T-helper 2 cell treated with Interferon-gamma antibody and Interleukin-4, amounts not matched to agents 5 μg/mL and 100 μg/mL, for 36 hours (primary cell): ENCODE data around the gene UGT3A1.
"Not testable (repeated sequence)": the region's sequence is repeated elsewhere in the genome, so short reads cannot be mapped to it uniquely, and the experiment has no call there.

Experiments used
- DNase-seq: peaks from one replicate; pipeline ENCODE4 v3.0.0; 2021; ENCODE audit warnings: low spot score
- H3K27ac Mint-ChIP-seq: one replicate; pipeline ENCODE4 v1.8.0; 2021; ENCODE audit warnings: mild to moderate bottlenecking, mixed read lengths
- H3K27me3 Mint-ChIP-seq: one replicate; pipeline ENCODE4 v1.8.0; 2021; ENCODE audit warnings: low read depth, mixed read lengths
- H3K36me3 Mint-ChIP-seq: one replicate; pipeline ENCODE4 v1.8.0; 2021; ENCODE audit warnings: low read depth, mixed read lengths
- H3K4me1 Mint-ChIP-seq: one replicate; pipeline ENCODE4 v1.8.0; 2021; ENCODE audit warnings: low read depth, mixed read lengths
- H3K4me3 Mint-ChIP-seq: one replicate; pipeline ENCODE4 v1.8.0; 2022; ENCODE audit warnings: mild to moderate bottlenecking, moderate library complexity, mixed read lengths
- H3K9me3 Mint-ChIP-seq: one replicate; pipeline ENCODE4 v1.8.0; 2021; ENCODE audit warnings: mixed read lengths

The UGT3A1 gene

DNA sequence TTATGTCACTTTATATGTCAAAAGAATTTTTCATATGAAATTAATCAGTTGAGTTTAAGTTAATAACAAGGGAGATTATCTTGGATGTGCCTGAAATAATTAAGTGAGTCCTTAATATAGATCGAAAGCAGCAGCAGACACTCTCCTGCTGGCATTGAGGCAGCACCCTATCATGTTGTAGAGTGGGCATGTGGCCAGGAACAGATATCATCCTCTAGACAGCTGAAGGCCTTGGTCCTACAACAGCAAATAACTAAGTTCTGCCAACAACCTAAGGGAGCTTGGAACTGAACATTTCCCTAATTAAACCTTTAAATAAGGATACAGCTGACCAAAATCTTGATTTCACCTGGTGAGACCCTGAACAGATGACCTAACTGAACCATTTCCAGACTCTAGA, 25.8 kb upstream of the UGT3A1 start:
- no peak overlapping the region for H3K27ac Mint-ChIP-seq
- H3K36me3 Mint-ChIP-seq = no peaks in the 10 kb centered on the region
- peaks cover 18% of the 10 kb centered on the region for H3K9me3 Mint-ChIP-seq
- H3K4me3 Mint-ChIP-seq = no peak overlapping the region
- DNase-seq = no peak
- H3K4me1 Mint-ChIP-seq = no peaks in the 10 kb centered on the region
- H3K27me3 Mint-ChIP-seq = no peaks in the 10 kb centered on the region

DNA sequence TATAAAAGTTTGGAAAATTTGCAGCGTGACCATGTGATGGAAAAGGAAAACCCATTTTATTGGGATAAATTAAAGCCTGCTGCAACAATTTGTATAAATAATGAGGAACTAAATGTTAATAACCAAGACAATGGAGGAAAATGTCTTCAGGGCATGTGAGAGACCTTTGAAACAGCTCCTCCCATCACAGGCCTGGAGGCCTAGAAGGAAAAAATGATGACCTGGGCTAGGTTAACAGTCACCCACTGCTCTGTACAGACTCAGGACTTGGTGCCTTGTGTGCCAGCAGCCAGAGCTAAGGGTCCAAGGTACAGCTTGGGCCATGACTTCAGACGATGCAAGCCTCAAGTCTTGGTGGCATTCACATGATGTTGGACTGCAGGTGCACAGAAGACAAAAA, 22.0 kb upstream of the UGT3A1 start:
- peaks cover 36% of the 10 kb centered on the region for H3K9me3 Mint-ChIP-seq
- no peak for DNase-seq

DNA sequence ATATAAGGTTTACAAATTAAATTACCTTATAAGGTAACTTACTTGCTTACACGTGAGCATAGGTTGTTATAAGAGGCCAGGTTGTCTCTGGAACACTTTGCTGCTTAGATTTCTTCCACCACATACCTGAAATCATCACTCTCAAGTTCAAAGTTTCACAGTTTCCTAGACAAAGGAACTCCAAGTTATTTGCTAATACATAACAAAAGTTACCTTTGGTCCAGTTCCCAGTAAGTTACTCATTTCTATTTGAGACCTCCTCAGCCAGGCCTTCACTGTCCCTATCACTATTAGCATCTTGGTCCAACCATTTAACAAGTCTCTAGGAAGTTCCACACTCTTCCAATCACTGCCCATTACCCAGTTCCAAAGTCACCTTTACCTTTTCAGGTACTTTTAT, 18.5 kb upstream of the UGT3A1 start:
- Mint-ChIP-seq H3K27me3 (no peaks in the 10 kb centered on the region), H3K36me3 (no peaks in the 10 kb centered on the region), H3K4me1 (no peaks in the 10 kb centered on the region), H3K27ac (no peak overlapping the region), H3K4me3 (no peak overlapping the region), H3K9me3 (peaks cover 32% of the 10 kb centered on the region)
- DNase-seq = no peak

More for the DNA sequence above, 22.0 kb upstream of the UGT3A1 start:
- Mint-ChIP-seq H3K36me3 (no peaks in the 10 kb centered on the region), H3K27me3 (no peaks in the 10 kb centered on the region), H3K4me1 (no peaks in the 10 kb centered on the region), H3K4me3 (no peak overlapping the region), H3K27ac (no peak overlapping the region)

DNA sequence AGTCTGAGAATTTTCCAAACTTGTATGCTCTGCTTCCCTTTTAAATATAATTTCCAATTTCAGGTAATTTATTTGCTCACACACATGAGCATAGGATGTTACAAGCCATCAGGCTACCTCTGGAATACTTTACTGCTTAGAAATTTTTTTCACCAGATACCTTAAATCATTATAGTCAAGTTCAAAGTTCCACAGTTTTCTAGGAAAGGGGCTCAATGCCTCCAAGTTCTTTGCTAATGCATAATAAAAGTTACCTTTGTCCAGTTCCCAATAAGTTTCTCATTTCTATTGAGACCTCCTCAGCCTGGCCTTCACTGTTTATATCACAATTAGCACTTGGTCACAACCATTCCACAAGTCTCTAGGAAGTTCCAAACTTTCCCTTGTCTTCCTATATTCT, 16.2 kb upstream of the UGT3A1 start:
- H3K9me3 Mint-ChIP-seq = peaks cover 18% of the 10 kb centered on the region
- no peaks in the 10 kb centered on the region for H3K4me1 Mint-ChIP-seq
- H3K27me3 Mint-ChIP-seq = no peaks in the 10 kb centered on the region
- no peaks in the 10 kb centered on the region for H3K36me3 Mint-ChIP-seq
- DNase-seq = no peak
- no peak overlapping the region for H3K27ac Mint-ChIP-seq
- H3K4me3 Mint-ChIP-seq = no peak overlapping the region

DNA sequence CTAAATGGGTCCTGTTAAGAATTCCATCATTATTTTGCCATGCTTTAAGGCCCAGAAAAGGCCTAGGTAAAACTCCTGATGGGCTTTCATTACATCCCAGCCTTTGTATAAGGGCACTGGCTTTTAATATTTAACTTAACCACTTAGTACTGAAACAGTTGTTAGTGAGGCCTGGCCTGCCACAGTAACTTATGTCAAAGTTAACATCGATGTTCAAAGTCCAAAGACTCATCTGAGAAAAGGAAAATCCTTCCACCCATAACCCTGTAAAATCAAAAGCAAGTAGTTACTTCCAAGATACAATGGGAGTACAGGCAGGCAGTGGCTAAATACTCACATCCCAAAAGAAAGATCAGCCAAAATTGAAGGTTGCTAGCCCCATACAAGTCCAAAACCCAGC, 15.0 kb upstream of the UGT3A1 start:
- no peak overlapping the region for H3K4me3 Mint-ChIP-seq
- DNase-seq = no peak
- H3K27me3 Mint-ChIP-seq = no peaks in the 10 kb centered on the region
- H3K9me3 Mint-ChIP-seq = peaks cover 18% of the 10 kb centered on the region
- H3K27ac Mint-ChIP-seq = no peak overlapping the region
- H3K36me3 Mint-ChIP-seq = no peaks in the 10 kb centered on the region
- H3K4me1 Mint-ChIP-seq = no peaks in the 10 kb centered on the region

DNA sequence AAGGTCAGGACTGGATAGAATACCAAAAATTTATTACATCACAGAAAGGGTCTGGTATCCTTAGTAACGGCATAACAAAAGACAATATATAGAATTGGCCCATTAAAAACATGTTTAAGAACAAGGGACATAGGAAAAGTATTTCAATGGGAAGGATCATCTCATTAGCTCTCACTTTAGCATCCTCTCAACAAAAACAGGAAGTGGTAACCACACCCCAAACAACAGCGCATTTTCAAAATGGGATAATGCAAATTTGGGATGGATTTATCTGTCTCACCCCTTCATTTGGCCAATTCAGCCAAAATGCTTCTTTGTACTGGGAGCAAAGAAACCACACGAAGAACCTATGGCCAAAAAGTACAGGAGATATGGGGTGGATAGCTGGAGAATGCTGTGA, 9.8 kb upstream of the UGT3A1 start:
- Mint-ChIP-seq H3K4me3 (no peak overlapping the region), H3K36me3 (no peaks in the 10 kb centered on the region), H3K4me1 (no peaks in the 10 kb centered on the region), H3K27ac (no peak overlapping the region), H3K9me3 (no peaks in the 10 kb centered on the region), H3K27me3 (no peaks in the 10 kb centered on the region)
- DNase-seq = no peak

DNA sequence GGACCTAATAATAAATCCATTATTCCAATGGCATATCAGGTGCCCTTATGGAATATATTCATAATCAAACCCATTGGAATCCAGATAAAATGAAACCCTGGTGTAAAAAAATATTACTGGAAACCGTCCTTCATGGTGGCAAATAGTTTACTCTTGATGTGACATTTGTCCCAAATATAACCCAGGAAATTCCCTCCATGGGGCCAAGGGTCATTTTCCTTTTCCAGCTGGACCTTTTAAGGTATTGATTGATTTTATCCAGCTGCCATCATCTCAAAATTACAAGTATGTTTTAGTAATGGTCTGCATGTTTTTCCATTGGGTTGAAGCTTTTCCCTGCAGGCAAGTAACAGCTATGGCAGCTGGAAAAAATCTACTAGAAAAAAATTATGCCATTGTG, 8.4 kb upstream of the UGT3A1 start:
- DNase-seq = no peak
- Mint-ChIP-seq H3K4me3 (no peak overlapping the region), H3K9me3 (no peaks in the 10 kb centered on the region), H3K27ac (no peak overlapping the region), H3K4me1 (no peaks in the 10 kb centered on the region), H3K36me3 (no peaks in the 10 kb centered on the region), H3K27me3 (no peaks in the 10 kb centered on the region)

DNA sequence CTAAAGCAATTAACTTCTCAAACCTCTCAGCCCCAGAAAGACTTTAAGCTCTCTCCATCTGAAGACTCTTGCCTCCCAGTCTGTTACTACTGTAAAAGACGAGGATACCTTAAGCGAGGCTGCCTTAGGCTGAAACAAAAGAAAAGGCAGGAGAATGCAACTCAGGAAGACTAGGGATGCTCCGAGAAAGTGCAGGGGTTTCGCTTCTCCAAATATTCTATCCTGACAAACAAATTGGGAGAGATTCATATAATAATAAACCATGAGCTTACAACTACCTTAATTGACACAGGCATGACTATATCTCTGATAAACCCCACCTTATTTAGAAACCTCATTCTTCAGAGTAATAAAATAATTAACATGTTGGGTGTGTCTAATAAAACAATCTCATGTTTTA, 4.9 kb upstream of the UGT3A1 start:
- H3K27me3 Mint-ChIP-seq = no peaks in the 10 kb centered on the region
- H3K36me3 Mint-ChIP-seq = no peaks in the 10 kb centered on the region
- no peaks in the 10 kb centered on the region for H3K4me1 Mint-ChIP-seq
- H3K27ac Mint-ChIP-seq = no peak overlapping the region
- no peak overlapping the region for H3K4me3 Mint-ChIP-seq
- no peak for DNase-seq
- no peaks in the 10 kb centered on the region for H3K9me3 Mint-ChIP-seq

DNA sequence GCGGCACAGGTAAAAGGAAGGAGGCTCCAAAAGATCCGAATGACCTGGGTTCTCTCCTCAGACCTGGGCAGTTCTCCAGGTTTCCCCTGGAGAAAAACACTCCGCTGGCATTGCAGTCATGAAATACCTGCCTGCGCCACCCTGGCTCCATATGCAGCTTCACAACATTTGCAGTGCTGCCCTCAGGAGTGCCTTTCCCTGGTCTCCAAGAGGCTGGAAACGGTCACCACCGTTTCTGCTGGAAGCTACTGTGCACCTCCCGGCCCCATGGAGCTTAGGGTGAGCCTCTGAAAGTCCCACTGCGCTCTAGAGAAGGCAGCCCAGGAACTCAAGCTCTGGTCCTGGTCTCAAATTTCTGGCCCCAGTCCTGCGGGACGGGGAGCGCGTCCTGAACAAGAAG, 670 bp downstream of the UGT3A1 start:
- no peak for DNase-seq
- Mint-ChIP-seq H3K27me3 (no peaks in the 10 kb centered on the region), H3K4me1 (no peaks in the 10 kb centered on the region), H3K36me3 (no peaks in the 10 kb centered on the region), H3K4me3 (no peak overlapping the region), H3K27ac (no peak overlapping the region), H3K9me3 (no peaks in the 10 kb centered on the region)

DNA sequence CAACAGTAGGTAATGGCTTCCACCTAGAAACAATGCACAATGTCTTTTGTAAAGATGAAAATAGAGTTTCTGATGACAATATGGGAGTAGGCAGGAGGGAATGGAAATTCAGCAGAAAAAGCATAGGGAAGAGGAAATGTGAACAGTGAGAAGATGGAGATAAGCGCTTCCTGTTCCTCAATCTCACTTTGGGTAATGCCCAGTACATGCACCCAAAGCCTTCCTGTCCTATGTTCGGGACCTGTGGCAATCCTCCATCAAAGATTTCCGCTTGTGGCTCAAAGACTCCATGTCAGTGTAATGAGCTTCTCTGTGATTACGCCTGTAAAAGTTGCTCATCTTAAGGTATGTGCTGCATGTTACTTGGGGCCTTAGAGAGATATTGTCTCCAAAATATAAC, 2.7 kb downstream of the UGT3A1 start:
- H3K36me3 Mint-ChIP-seq = no peaks in the 10 kb centered on the region
- DNase-seq = no peak
- H3K9me3 Mint-ChIP-seq = no peaks in the 10 kb centered on the region
- H3K27me3 Mint-ChIP-seq = no peaks in the 10 kb centered on the region
- no peak overlapping the region for H3K27ac Mint-ChIP-seq
- H3K4me1 Mint-ChIP-seq = no peaks in the 10 kb centered on the region
- H3K4me3 Mint-ChIP-seq = no peak overlapping the region

DNA sequence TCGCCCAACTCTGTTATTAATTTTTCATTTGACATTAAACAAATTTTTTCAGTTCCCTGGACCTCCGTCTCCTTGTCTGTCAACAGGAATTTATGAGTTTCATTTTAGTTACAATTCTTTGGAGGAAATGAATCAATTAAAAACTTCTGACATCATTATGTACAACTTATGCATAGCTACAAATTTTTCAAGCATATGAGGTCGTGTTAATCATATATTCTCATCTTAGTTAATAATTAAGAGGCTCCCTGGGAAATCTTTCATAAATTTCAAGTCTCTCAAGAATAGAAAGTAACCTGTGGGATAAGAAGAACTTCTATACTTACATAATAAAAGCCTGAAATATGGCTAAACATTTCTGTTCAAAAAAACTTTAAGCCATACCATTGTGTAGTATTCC, 3.4 kb downstream of the UGT3A1 start:
- Mint-ChIP-seq H3K36me3 (no peaks in the 10 kb centered on the region), H3K4me3 (no peak overlapping the region)

DNA sequence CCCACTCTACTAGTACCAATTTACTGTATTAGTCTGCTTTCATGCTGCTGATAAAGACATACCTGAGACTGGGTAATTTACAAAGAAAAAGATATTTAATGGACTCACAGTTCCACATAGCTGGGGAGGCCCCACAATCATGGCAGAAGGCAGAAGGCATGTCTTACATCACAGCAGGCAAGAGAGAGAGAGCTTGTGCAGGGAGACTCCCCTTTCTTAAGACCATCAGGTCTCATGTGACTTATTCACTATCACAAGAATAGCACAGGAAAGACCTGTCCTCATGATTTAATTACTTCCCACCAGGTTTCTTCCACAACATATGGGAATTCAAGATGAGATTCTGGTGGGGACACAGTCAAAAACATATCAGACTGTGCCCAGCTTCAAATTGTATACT, 11.5 kb downstream of the UGT3A1 start:
- no peak for DNase-seq
- Mint-ChIP-seq H3K4me3 (no peak overlapping the region), H3K9me3 (peaks cover 11% of the 10 kb centered on the region), H3K27me3 (peaks cover under 1% of the 10 kb centered on the region), H3K27ac (no peak overlapping the region), H3K36me3 (no peaks in the 10 kb centered on the region), H3K4me1 (no peaks in the 10 kb centered on the region)

More for the DNA sequence above, 3.4 kb downstream of the UGT3A1 start:
- no peaks in the 10 kb centered on the region for H3K27me3 Mint-ChIP-seq
- H3K4me1 Mint-ChIP-seq = no peaks in the 10 kb centered on the region
- H3K9me3 Mint-ChIP-seq = peaks cover 1% of the 10 kb centered on the region
- no peak overlapping the region for H3K27ac Mint-ChIP-seq
- no peak for DNase-seq

DNA sequence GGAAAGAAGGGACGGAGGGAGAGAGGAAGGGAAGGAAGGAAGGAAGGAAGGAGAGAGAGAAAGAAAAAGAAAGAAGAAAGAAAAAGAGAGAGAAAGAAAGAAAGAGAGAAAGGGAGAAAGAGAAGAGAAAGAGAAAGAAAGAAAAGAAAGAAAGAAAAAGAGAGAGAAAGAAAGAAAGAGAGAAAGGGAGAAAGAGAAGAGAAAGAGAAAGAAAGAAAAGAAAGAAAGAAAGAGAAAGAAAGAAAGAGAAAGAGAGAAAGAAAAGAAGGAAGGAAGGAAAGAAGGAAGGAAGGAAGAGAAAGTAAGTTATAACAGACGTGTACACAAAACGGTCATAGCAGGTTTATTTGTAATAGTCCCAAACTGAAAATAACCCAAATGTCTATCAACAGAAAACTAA, 14.3 kb downstream of the UGT3A1 start:
- not testable (repeated sequence) for H3K4me3 Mint-ChIP-seq, DNase-seq, H3K27ac Mint-ChIP-seq, H3K36me3 Mint-ChIP-seq, H3K27me3 Mint-ChIP-seq, H3K9me3 Mint-ChIP-seq, H3K4me1 Mint-ChIP-seq

DNA sequence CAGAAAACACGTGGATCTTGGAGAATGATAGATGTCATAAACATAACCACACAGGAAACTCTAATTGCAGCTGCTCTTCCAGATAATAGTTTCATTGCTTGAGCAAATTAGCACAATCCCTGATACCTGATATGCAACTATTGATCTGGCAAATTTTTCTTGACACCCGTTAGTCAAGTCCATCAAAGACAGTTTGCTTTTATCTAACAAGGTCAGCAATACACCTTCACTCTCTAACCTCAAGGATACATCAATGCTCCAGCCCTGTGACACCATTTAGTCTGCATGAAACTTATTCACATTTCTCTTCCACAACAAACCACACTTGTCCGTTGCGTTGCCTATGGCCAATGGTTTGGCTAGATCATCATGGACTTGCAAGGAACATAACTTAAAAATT, 16.6 kb downstream of the UGT3A1 start:
- H3K9me3 Mint-ChIP-seq = no peaks in the 10 kb centered on the region
- no peaks in the 10 kb centered on the region for H3K4me1 Mint-ChIP-seq
- H3K4me3 Mint-ChIP-seq = no peak overlapping the region
- no peak overlapping the region for H3K27ac Mint-ChIP-seq
- H3K27me3 Mint-ChIP-seq = peaks cover 6% of the 10 kb centered on the region
- no peaks in the 10 kb centered on the region for H3K36me3 Mint-ChIP-seq
- no peak for DNase-seq

DNA sequence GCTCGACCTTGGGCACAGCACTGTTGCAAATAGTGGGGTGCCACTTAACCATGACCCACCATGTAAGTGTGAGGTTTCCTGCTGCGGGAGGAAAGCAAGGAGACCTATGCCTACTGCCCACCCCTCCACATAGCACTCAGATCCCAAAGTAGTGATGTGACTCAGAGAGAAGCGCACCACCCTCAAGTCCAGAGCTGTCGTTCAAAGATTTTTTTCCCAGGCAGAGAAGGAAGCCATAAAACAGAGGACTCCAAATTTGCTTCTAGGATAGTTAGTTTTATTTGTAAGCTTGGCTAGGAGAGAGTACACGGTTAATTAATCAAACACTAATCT, 19.3 kb downstream of the UGT3A1 start:
- no peaks in the 10 kb centered on the region for H3K4me1 Mint-ChIP-seq
- H3K36me3 Mint-ChIP-seq = no peaks in the 10 kb centered on the region
- peaks cover 6% of the 10 kb centered on the region for H3K27me3 Mint-ChIP-seq
- H3K9me3 Mint-ChIP-seq = peaks cover 4% of the 10 kb centered on the region
- no peak for DNase-seq
- H3K27ac Mint-ChIP-seq = no peak overlapping the region
- H3K4me3 Mint-ChIP-seq = no peak overlapping the region
